H1 (cell line): ENCODE measurements around the gene PTTG1IP. TPM values are rescaled to one million over a fixed set of nuclear protein-coding genes. Genes with fewer than 3 reads are reported as not detected.

Source experiments
- ASH2L ChIP-seq: fragments of 200-600, 300-600 bp; sonication (generic); IDR thresholded peaks from one replicate; pipeline ENCODE4 v1.7.1; 2017; ENCODE audit warnings: low read length
- CHD7 ChIP-seq: fragments of 300-600 bp; sonication (generic); IDR thresholded peaks from 2 replicates; pipeline ENCODE4 v1.7.1; 2012; ENCODE audit warnings: low read length, moderate library complexity, mild to moderate bottlenecking, inconsistent platforms; ENCODE audit not compliant: insufficient replicate concordance
- E2F6 ChIP-seq: IDR thresholded peaks from 2 replicates; pipeline ENCODE4 v1.6.1; 2012; ENCODE audit warnings: inconsistent platforms
- RAD21 ChIP-seq, 2 experiments: IDR thresholded peaks in 1 of 2; conservative IDR thresholded peaks in 1 of 2; 2 replicates each; pipeline ENCODE4 v1.6.1; 2011; ENCODE audit warnings: low read depth in 2 of 2, low read length in 2 of 2, improper control_type of control experiment in 1 of 2, inconsistent platforms in 1 of 2, mild to moderate bottlenecking in 1 of 2, moderate library complexity in 1 of 2
- SP2 ChIP-seq: IDR thresholded peaks from 2 replicates; pipeline ENCODE4 v1.6.1; 2012; ENCODE audit warnings: mild to moderate bottlenecking, low read length, inconsistent platforms
- USF2 ChIP-seq: IDR thresholded peaks from 2 replicates; pipeline ENCODE4 v1.6.1; 2011; ENCODE audit warnings: low read length, improper control_type of control experiment
- polyA plus RNA-seq, 7 experiments: library from polyadenylated mRNA; depleted of rRNA in 3 of 7; stranded (reverse) in 5 of 7; unstranded in 2 of 7; fragments of >200 nt in 5 of 7; fragments of 200-250 nt in 2 of 7; gene quantifications; 1 replicate in 5 of 7; 2 replicates in 1 of 7; 4 replicates in 1 of 7; pipeline versions ENCODE4 v1.2.1 to v1.2.3, GENCODE V29; 2011 to 2013; ENCODE audit warnings: missing spikeins in 2 of 7, mixed read lengths in 2 of 7
- total RNA-seq: library from RNA; stranded (reverse); fragmentation: NEBNext Ultra II Directional; extraction: Animal tissue kit (Norgen Biotek cat#: 25700); gene quantifications from 2 replicates; pipeline ENCODE4 v1.2.1, GENCODE V29; 2021

Gene PTTG1IP
- total and polyA plus RNA-seq, 2 of the 8 experiments (the other 6 are each of a cell fraction or from before 2014, with no cell fraction given), result 90.8 to 130 TPM

- TF ChIP-seq CHD7 (no peak), ASH2L (no peak), RAD21 (IDR thresholded peaks at IDR 0.05 in 1 of 2, conservative IDR thresholded peaks at IDR 0.05 in 1 of 2; ENCODE audit: low read depth in 2 of 2, low read length in 2 of 2) (no peak), SP2 (no peak), USF2 (no peak), E2F6 (no peak)
Observed at GRCh38 chr21:44849616-44850130, 23.8 kb downstream of the PTTG1IP start (continued).
